SK-N-SH (cell line): Measurements from ENCODE around the gene TMEM129. TPM values are rescaled to one million over a fixed set of nuclear protein-coding genes. Genes with fewer than 3 reads are reported as not detected.

ENCODE experiments used
- CTCF ChIA-PET: fragments of 300-600, 350-600 bp; formaldehyde crosslinking; extraction: SDS; loops from one replicate; lab custom pipeline; 2021; lab: Yijun Ruan, JAX
- POLR2A ChIA-PET: fragments of 350-600 bp; sonication (Branson Sonifier 250); formaldehyde crosslinking; extraction: SDS; loops from one replicate; lab custom pipeline; 2020; ENCODE audit warnings: antibody characterized with exemption, inconsistent platforms; lab: Yijun Ruan, JAX
- DNase-seq: peaks from one replicate; pipeline ENCODE4 v3.0.0; 2012
- H2AFZ ChIP-seq: fragments of 200-600 bp; sonication (generic); 2 replicates; pipeline ENCODE4 v1.8.1; 2016; ENCODE audit warnings: antibody characterized with exemption, mild to moderate bottlenecking, low read depth
- H3F3A ChIP-seq: fragments of 200-600 bp; sonication (generic); replicated peaks from 2 replicates; pipeline ENCODE3; 2016; ENCODE audit warnings: antibody characterized with exemption, mild to moderate bottlenecking; ENCODE audit not compliant: insufficient read depth
- H3K27ac ChIP-seq, 2 experiments: fragments of 200-500 bp in 1 of 2; fragments of 200-600 bp in 1 of 2; sonication (Bioruptor generic) in 1 of 2; sonication (generic), shearing (Covaris generic) in 1 of 2; 2 replicates each; pipeline versions ENCODE4 v1.5.1 to v1.6.1; 2014 to 2016; ENCODE audit warnings: low read depth in 2 of 2, inconsistent platforms in 1 of 2, low read length in 1 of 2, mild to moderate bottlenecking in 1 of 2, mixed read lengths in 1 of 2
- H3K27me3 ChIP-seq: fragments of 200-600 bp; sonication (generic), shearing (Covaris generic); 2 replicates; pipeline ENCODE4 v1.6.1; 2016; ENCODE audit warnings: mixed run types; ENCODE audit not compliant: insufficient read depth
- H3K36me3 ChIP-seq, 2 experiments: fragments of 200-500 bp in 1 of 2; fragments of 200-600 bp in 1 of 2; sonication (Bioruptor generic) in 1 of 2; sonication (generic) in 1 of 2; replicated peaks in 1 of 2; 2 replicates each; pipeline versions ENCODE3 to v1.5.1; 2014 to 2016; ENCODE audit warnings: low read length in 1 of 2, mild to moderate bottlenecking in 1 of 2; ENCODE audit not compliant: insufficient read depth in 2 of 2, control insufficient read depth in 1 of 2
- H3K4me1 ChIP-seq, 2 experiments: fragments of 200-500 bp in 1 of 2; fragments of 200-600 bp in 1 of 2; sonication (Bioruptor generic) in 1 of 2; sonication (generic), shearing (Covaris generic) in 1 of 2; 2 replicates each; pipeline versions ENCODE4 v1.5.1 to v1.6.1; 2014 to 2016; ENCODE audit warnings: low read depth in 1 of 2, low read length in 1 of 2, mixed run types in 1 of 2; ENCODE audit not compliant: insufficient read depth in 2 of 2, control insufficient read depth in 1 of 2
- H3K4me2 ChIP-seq: fragments of 200-600 bp; sonication (generic), shearing (Covaris generic); 2 replicates; pipeline ENCODE4 v1.6.1; 2017; ENCODE audit warnings: mixed run types
- H3K4me3 ChIP-seq, 2 experiments: fragments of 200-500 bp in 1 of 2; fragments of 200-600 bp in 1 of 2; sonication (Bioruptor generic) in 1 of 2; sonication (generic), shearing (Covaris generic) in 1 of 2; 2 replicates each; pipeline versions ENCODE4 v1.5.1 to v1.8.1; 2014 to 2016; ENCODE audit warnings: low read depth in 2 of 2, inconsistent platforms in 1 of 2, low read length in 1 of 2, mild to moderate bottlenecking in 1 of 2, mixed read lengths in 1 of 2, moderate library complexity in 1 of 2
- H3K79me2 ChIP-seq: fragments of 200-600 bp; sonication (generic); 2 replicates; pipeline ENCODE4 v1.8.1; 2017; ENCODE audit warnings: mild to moderate bottlenecking; ENCODE audit not compliant: insufficient read depth
- H3K9ac ChIP-seq: fragments of 200-600 bp; sonication (generic); 2 replicates; pipeline ENCODE4 v1.6.1; 2017; ENCODE audit warnings: mixed run types
- H3K9me2 ChIP-seq: fragments of 200-600 bp; sonication (generic); 2 replicates; pipeline ENCODE4 v1.6.1; 2017; ENCODE audit warnings: mixed run types
- H3K9me3 ChIP-seq: fragments of 200-600 bp; sonication (generic); 2 replicates; pipeline ENCODE4 v1.6.1; 2017; ENCODE audit warnings: mixed run types, mild to moderate bottlenecking, moderate library complexity
- H4K20me1 ChIP-seq: fragments of 200-600 bp; sonication (generic); 2 replicates; pipeline ENCODE4 v1.6.1; 2017; ENCODE audit warnings: mild to moderate bottlenecking, mixed run types; ENCODE audit not compliant: insufficient read depth
- EP300 ChIP-seq, 2 experiments: IDR thresholded peaks; 2 replicates each; pipeline versions ENCODE4 v1.4.0 to v1.6.1; 2012; ENCODE audit warnings: borderline replicate concordance in 1 of 2, low read depth in 1 of 2, low read length in 1 of 2
- EZH2phosphoT487 ChIP-seq: fragments of 200-600 bp; sonication (generic); IDR thresholded peaks from 2 replicates; pipeline ENCODE4 v1.6.1; 2017; ENCODE audit warnings: low read depth, mixed run types, mild to moderate bottlenecking, antibody characterized with exemption, moderate library complexity, borderline replicate concordance
- FOXM1 ChIP-seq: IDR thresholded peaks from 2 replicates; pipeline ENCODE4 v1.4.0; 2012; ENCODE audit warnings: low read depth, mild to moderate bottlenecking
- GABPA ChIP-seq: IDR thresholded peaks from 2 replicates; pipeline ENCODE4 v1.4.0; 2012; ENCODE audit warnings: low read depth, mild to moderate bottlenecking
- GATA2 ChIP-seq: sonication (generic); formaldehyde crosslinking; IDR thresholded peaks from 2 replicates; pipeline ENCODE4 v1.5.0; 2020; ENCODE audit warnings: mild to moderate bottlenecking, missing genetic modification reagents
- IRF3 ChIP-seq: fragments of 150-350 bp; IDR thresholded peaks from 2 replicates; pipeline ENCODE4 v1.6.1; 2016; ENCODE audit warnings: mild to moderate bottlenecking, low read depth, low read length
- JUND ChIP-seq: IDR thresholded peaks from 2 replicates; pipeline ENCODE4 v1.4.0; 2012
- MEF2A ChIP-seq: IDR thresholded peaks from 2 replicates; pipeline ENCODE4 v1.4.0; 2012; ENCODE audit warnings: low read depth, borderline replicate concordance
- MXI1 ChIP-seq: IDR thresholded peaks from 2 replicates; pipeline ENCODE4 v1.6.1; 2012; ENCODE audit warnings: mild to moderate bottlenecking, low read depth, low read length, improper control_type of control experiment
- NFIC ChIP-seq: IDR thresholded peaks from 2 replicates; pipeline ENCODE4 v1.4.0; 2012; ENCODE audit warnings: borderline replicate concordance
- NRF1 ChIP-seq: IDR thresholded peaks from 2 replicates; pipeline ENCODE4 v1.6.1; 2012; ENCODE audit warnings: low read depth, mild to moderate bottlenecking, low read length
- REST ChIP-seq: IDR thresholded peaks from 2 replicates; pipeline ENCODE4 v1.6.1; 2012; ENCODE audit warnings: mild to moderate bottlenecking, low read depth, low read length, moderate library complexity
- RXRA ChIP-seq: IDR thresholded peaks from 2 replicates; pipeline ENCODE4 v1.4.0; 2012; ENCODE audit warnings: low read depth, mild to moderate bottlenecking, borderline replicate concordance
- TAF1 ChIP-seq: IDR thresholded peaks from 2 replicates; pipeline ENCODE4 v1.6.1; 2012; ENCODE audit warnings: low read depth, mild to moderate bottlenecking, low read length, moderate library complexity, borderline replicate concordance
- TEAD4 ChIP-seq: IDR thresholded peaks from 2 replicates; pipeline ENCODE4 v1.4.0; 2012; ENCODE audit warnings: mild to moderate bottlenecking, borderline replicate concordance; ENCODE audit not compliant: insufficient read depth
- USF1 ChIP-seq: IDR thresholded peaks from 2 replicates; pipeline ENCODE4 v1.4.0; 2012; ENCODE audit warnings: low read depth, borderline replicate concordance
- USF2 ChIP-seq: fragments of 150-350 bp; IDR thresholded peaks from 2 replicates; pipeline ENCODE4 v1.6.1; 2017; ENCODE audit warnings: antibody characterized with exemption, low read length, low read depth, borderline replicate concordance
- YY1 ChIP-seq: IDR thresholded peaks from 2 replicates; pipeline ENCODE4 v1.4.0; 2012; ENCODE audit warnings: low read depth, mild to moderate bottlenecking
- WGBS: methylation state at CpG from one replicate; pipeline ENCODE4 v1.1.6; 2017; ENCODE audit warnings: low lambda C conversion rate; 5-methylcytosine and 5-hydroxymethylcytosine counted together
- polyA plus RNA-seq, 3 experiments: library from polyadenylated mRNA; depleted of rRNA; stranded (reverse); fragments of >200 nt; gene quantifications; 2 replicates each; pipeline ENCODE4 v1.2.3, GENCODE V29; 2012

The TMEM129 gene
- polyA plus RNA-seq, 1 of the 3 experiments (the other 2 are of a cell fraction) = 36.5 TPM

- POLR2A ChIA-PET = no interaction called here
- no peak overlapping the region for H3K27ac ChIP-seq
- CTCF ChIA-PET = no interaction called here
- 89% methylated on average over 5 of the region's 5 CpGs for WGBS
- no peaks in the 10 kb centered on the region for H3K36me3 ChIP-seq
- no peaks in the 10 kb centered on the region for H4K20me1 ChIP-seq
- H3F3A ChIP-seq = peaks cover 7% of the 10 kb centered on the region
- DNase-seq = no peak
- no peaks in the 10 kb centered on the region for H3K9me3 ChIP-seq
- no peaks in the 10 kb centered on the region for H3K27me3 ChIP-seq
- H3K9ac ChIP-seq = no peak overlapping the region
- H2AFZ ChIP-seq = no peak overlapping the region
- H3K9me2 ChIP-seq = no peaks in the 10 kb centered on the region
- H3K4me3 ChIP-seq = no peak overlapping the region
- H3K79me2 ChIP-seq = peaks cover 11% of the 10 kb centered on the region
- peaks cover 4 to 8% of the 10 kb centered on the region in 2 experiments; a peak in 2 of 4 replicates for H3K4me1 ChIP-seq
- H3K4me2 ChIP-seq = no peak overlapping the region
- TF ChIP-seq TEAD4 (no peak), IRF3 (no peak), GABPA (no peak), FOXM1 (no peak), RXRA (no peak), GATA2 (CRISPR knock-in tag) (no peak), USF1 (no peak), YY1 (no peak), USF2 (no peak), EZH2phosphoT487 (no peak), JUND (no peak), TAF1 (no peak), MXI1 (no peak), EP300 (IDR thresholded peaks at IDR 0.05; ENCODE audit: borderline replicate concordance in 1 of 2, low read depth in 1 of 2, low read length in 1 of 2) (no peak), NRF1 (no peak), MEF2A (no peak), NFIC (no peak), REST (no peak)
Observed at GRCh38 chr4:1678244-1678643, 42.9 kb downstream of the TMEM129 start.
